ENCODE measurements around the gene PPP1R12A.
A peak's percentile ranks its signal among the peaks of the same experiment; 100 is the strongest.
"Not testable (repeated sequence)": the region's sequence is repeated elsewhere in the genome, so short reads cannot be mapped to it uniquely, and the experiment has no call there.

PPP1R12A gene

GRCh38 chr12:79935021-79935623 is at the start of gene PPP1R12A:
Gene PPP1R12A (minus strand): TSS chr12:79935097. CDS start chr12:79934931, 166 bp downstream.
- no peaks in the 10 kb centered on the region for H3K9me3 ChIP-seq (ENCODE audit: control insufficient read depth, low read length)
- no peaks in the 10 kb centered on the region for H3K36me3 ChIP-seq (ENCODE audit: control insufficient read depth, insufficient read depth, low read length)
- peak within 1 kb of the TSS; percentile 99 for H3K4me3 ChIP-seq (ENCODE audit: low read length)
- no peaks in the 10 kb centered on the region for H3K27me3 ChIP-seq (ENCODE audit: control insufficient read depth, insufficient read depth, low read length)
- no peaks in the 10 kb centered on the region for H3K4me1 ChIP-seq (ENCODE audit: control insufficient read depth, insufficient read depth, low read length)
- peak within 1 kb of the TSS; percentile 100 for H3K9ac ChIP-seq (ENCODE audit: low read length)

- H3K4me3 ChIP-seq (ENCODE audit: low read length): no peak overlapping the region
- H3K4me1 ChIP-seq (ENCODE audit: control insufficient read depth, insufficient read depth, low read length): peaks cover 14% of the 10 kb centered on the region
- no peaks in the 10 kb centered on the region for H3K27me3 ChIP-seq (ENCODE audit: control insufficient read depth, insufficient read depth, low read length)
- H3K9me3 ChIP-seq (ENCODE audit: control insufficient read depth, low read length): no peaks in the 10 kb centered on the region
- H3K9ac ChIP-seq (ENCODE audit: low read length): no peak overlapping the region
- H3K36me3 ChIP-seq (ENCODE audit: control insufficient read depth, insufficient read depth, low read length): no peaks in the 10 kb centered on the region
Observed at GRCh38 chr12:79983986-79984620, 49.2 kb upstream of the PPP1R12A start.

GRCh38 chr12:79983492-79983891 is 48.6 kb upstream of the PPP1R12A start:
- Histone ChIP-seq H3K36me3 (ENCODE audit: control insufficient read depth, insufficient read depth, low read length) (no peaks in the 10 kb centered on the region), H3K4me1 (ENCODE audit: control insufficient read depth, insufficient read depth, low read length) (peaks cover 14% of the 10 kb centered on the region), H3K4me3 (ENCODE audit: low read length) (no peak overlapping the region), H3K9me3 (ENCODE audit: control insufficient read depth, low read length) (no peaks in the 10 kb centered on the region), H3K27me3 (ENCODE audit: control insufficient read depth, insufficient read depth, low read length) (no peaks in the 10 kb centered on the region), H3K9ac (ENCODE audit: low read length) (no peak overlapping the region)

- H3K36me3 ChIP-seq (ENCODE audit: control insufficient read depth, insufficient read depth, low read length): no peaks in the 10 kb centered on the region
- no peaks in the 10 kb centered on the region for H3K9me3 ChIP-seq (ENCODE audit: control insufficient read depth, low read length)
- peaks cover 14% of the 10 kb centered on the region for H3K4me1 ChIP-seq (ENCODE audit: control insufficient read depth, insufficient read depth, low read length)
- H3K4me3 ChIP-seq (ENCODE audit: low read length): no peak overlapping the region
- no peaks in the 10 kb centered on the region for H3K27me3 ChIP-seq (ENCODE audit: control insufficient read depth, insufficient read depth, low read length)
- H3K9ac ChIP-seq (ENCODE audit: low read length): no peak overlapping the region
Observed at GRCh38 chr12:79982086-79983062, 47.5 kb upstream of the PPP1R12A start.

GRCh38 chr12:79978692-79979091 is 43.8 kb upstream of the PPP1R12A start:
- no peaks in the 10 kb centered on the region for H3K36me3 ChIP-seq (ENCODE audit: control insufficient read depth, insufficient read depth, low read length)
- no peak overlapping the region for H3K4me3 ChIP-seq (ENCODE audit: low read length)
- no peaks in the 10 kb centered on the region for H3K27me3 ChIP-seq (ENCODE audit: control insufficient read depth, insufficient read depth, low read length)
- H3K4me1 ChIP-seq (ENCODE audit: control insufficient read depth, insufficient read depth, low read length): peaks cover 9% of the 10 kb centered on the region
- no peak overlapping the region for H3K9ac ChIP-seq (ENCODE audit: low read length)
- no peaks in the 10 kb centered on the region for H3K9me3 ChIP-seq (ENCODE audit: control insufficient read depth, low read length)

GRCh38 chr12:79977856-79978460 is 43.1 kb upstream of the PPP1R12A start:
- H3K36me3 ChIP-seq (ENCODE audit: control insufficient read depth, insufficient read depth, low read length); H3K4me3 ChIP-seq (ENCODE audit: low read length); H3K9me3 ChIP-seq (ENCODE audit: control insufficient read depth, low read length); H3K9ac ChIP-seq (ENCODE audit: low read length); H3K4me1 ChIP-seq (ENCODE audit: control insufficient read depth, insufficient read depth, low read length); H3K27me3 ChIP-seq (ENCODE audit: control insufficient read depth, insufficient read depth, low read length): not testable (repeated sequence)

- H3K9ac ChIP-seq (ENCODE audit: low read length): no peak overlapping the region
- no peaks in the 10 kb centered on the region for H3K9me3 ChIP-seq (ENCODE audit: control insufficient read depth, low read length)
- no peak overlapping the region for H3K4me3 ChIP-seq (ENCODE audit: low read length)
- no peaks in the 10 kb centered on the region for H3K27me3 ChIP-seq (ENCODE audit: control insufficient read depth, insufficient read depth, low read length)
- no peaks in the 10 kb centered on the region for H3K4me1 ChIP-seq (ENCODE audit: control insufficient read depth, insufficient read depth, low read length)
- no peaks in the 10 kb centered on the region for H3K36me3 ChIP-seq (ENCODE audit: control insufficient read depth, insufficient read depth, low read length)
Observed at GRCh38 chr12:79975143-79975542, 40.2 kb upstream of the PPP1R12A start.

- Histone ChIP-seq H3K27me3 (ENCODE audit: control insufficient read depth, insufficient read depth, low read length) (no peaks in the 10 kb centered on the region), H3K4me3 (ENCODE audit: low read length) (no peak overlapping the region), H3K4me1 (ENCODE audit: control insufficient read depth, insufficient read depth, low read length) (no peaks in the 10 kb centered on the region), H3K9me3 (ENCODE audit: control insufficient read depth, low read length) (no peaks in the 10 kb centered on the region), H3K9ac (ENCODE audit: low read length) (no peak overlapping the region), H3K36me3 (ENCODE audit: control insufficient read depth, insufficient read depth, low read length) (no peaks in the 10 kb centered on the region)
Observed at GRCh38 chr12:79973801-79974200, 38.9 kb upstream of the PPP1R12A start.

- Histone ChIP-seq H3K36me3 (ENCODE audit: control insufficient read depth, insufficient read depth, low read length) (no peaks in the 10 kb centered on the region), H3K27me3 (ENCODE audit: control insufficient read depth, insufficient read depth, low read length) (no peaks in the 10 kb centered on the region), H3K4me3 (ENCODE audit: low read length) (no peak overlapping the region), H3K4me1 (ENCODE audit: control insufficient read depth, insufficient read depth, low read length) (no peaks in the 10 kb centered on the region), H3K9me3 (ENCODE audit: control insufficient read depth, low read length) (no peaks in the 10 kb centered on the region), H3K9ac (ENCODE audit: low read length) (no peak overlapping the region)
Observed at GRCh38 chr12:79964100-79964627, 29.3 kb upstream of the PPP1R12A start.

GRCh38 chr12:79961411-79961810 is 26.5 kb upstream of the PPP1R12A start:
- no peak overlapping the region for H3K4me3 ChIP-seq (ENCODE audit: low read length)
- no peaks in the 10 kb centered on the region for H3K9me3 ChIP-seq (ENCODE audit: control insufficient read depth, low read length)
- H3K9ac ChIP-seq (ENCODE audit: low read length): no peak overlapping the region
- H3K4me1 ChIP-seq (ENCODE audit: control insufficient read depth, insufficient read depth, low read length): no peaks in the 10 kb centered on the region
- no peaks in the 10 kb centered on the region for H3K27me3 ChIP-seq (ENCODE audit: control insufficient read depth, insufficient read depth, low read length)
- H3K36me3 ChIP-seq (ENCODE audit: control insufficient read depth, insufficient read depth, low read length): no peaks in the 10 kb centered on the region

GRCh38 chr12:79959484-79959883 is 24.6 kb upstream of the PPP1R12A start:
- H3K9ac ChIP-seq (ENCODE audit: low read length): no peak overlapping the region
- H3K27me3 ChIP-seq (ENCODE audit: control insufficient read depth, insufficient read depth, low read length): no peaks in the 10 kb centered on the region
- H3K4me1 ChIP-seq (ENCODE audit: control insufficient read depth, insufficient read depth, low read length): no peaks in the 10 kb centered on the region
- H3K4me3 ChIP-seq (ENCODE audit: low read length): no peak overlapping the region
- H3K36me3 ChIP-seq (ENCODE audit: control insufficient read depth, insufficient read depth, low read length): no peaks in the 10 kb centered on the region
- H3K9me3 ChIP-seq (ENCODE audit: control insufficient read depth, low read length): no peaks in the 10 kb centered on the region

All from mucosa of stomach (tissue), 1 donor.